ENCODE measurements around the gene SNX4.
"Not testable (repeated sequence)": the region's sequence is repeated elsewhere in the genome, so short reads cannot be mapped to it uniquely, and the experiment has no call there.

The SNX4 gene

GRCh38 chr3:125519678-125520562, at the start of gene SNX4:
Gene SNX4 (minus strand): TSS chr3:125520202. CDS start chr3:125520172, 30 bp downstream.
- Histone ChIP-seq H3K27me3 (replicated peaks; ENCODE audit: control insufficient read depth, insufficient read depth, low read length) (no peaks in the 10 kb centered on the region), H3K4me3 (replicated peaks; ENCODE audit: low read depth, low read length) (peak within 1 kb of the TSS; percentile 90), H3K36me3 (ENCODE audit: control insufficient read depth, insufficient read depth, low read length) (no peaks in the 10 kb centered on the region)
- TF ChIP-seq, protein P1, sequence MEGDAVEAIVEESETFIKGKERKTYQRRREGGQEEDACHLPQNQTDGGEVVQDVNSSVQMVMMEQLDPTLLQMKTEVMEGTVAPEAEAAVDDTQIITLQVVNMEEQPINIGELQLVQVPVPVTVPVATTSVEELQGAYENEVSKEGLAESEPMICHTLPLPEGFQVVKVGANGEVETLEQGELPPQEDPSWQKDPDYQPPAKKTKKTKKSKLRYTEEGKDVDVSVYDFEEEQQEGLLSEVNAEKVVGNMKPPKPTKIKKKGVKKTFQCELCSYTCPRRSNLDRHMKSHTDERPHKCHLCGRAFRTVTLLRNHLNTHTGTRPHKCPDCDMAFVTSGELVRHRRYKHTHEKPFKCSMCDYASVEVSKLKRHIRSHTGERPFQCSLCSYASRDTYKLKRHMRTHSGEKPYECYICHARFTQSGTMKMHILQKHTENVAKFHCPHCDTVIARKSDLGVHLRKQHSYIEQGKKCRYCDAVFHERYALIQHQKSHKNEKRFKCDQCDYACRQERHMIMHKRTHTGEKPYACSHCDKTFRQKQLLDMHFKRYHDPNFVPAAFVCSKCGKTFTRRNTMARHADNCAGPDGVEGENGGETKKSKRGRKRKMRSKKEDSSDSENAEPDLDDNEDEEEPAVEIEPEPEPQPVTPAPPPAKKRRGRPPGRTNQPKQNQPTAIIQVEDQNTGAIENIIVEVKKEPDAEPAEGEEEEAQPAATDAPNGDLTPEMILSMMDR (IDR thresholded peaks at IDR 0.05; ENCODE audit: insufficient read depth, low read length, poor library complexity, severe bottlenecking) = peak; percentile 14
- DNase-seq (ENCODE audit: extremely low read depth, insufficient read length) = peak; percentile 94

GRCh38 chr3:125556314-125556713, 36.3 kb upstream of the SNX4 start:
- H3K27me3 ChIP-seq (replicated peaks; ENCODE audit: control insufficient read depth, insufficient read depth, low read length) = no peaks in the 10 kb centered on the region
- no peak overlapping the region for H3K4me3 ChIP-seq (replicated peaks; ENCODE audit: low read depth, low read length)
- peaks cover 6% of the 10 kb centered on the region; the same call in 1 of the 2 replicates for H3K36me3 ChIP-seq (ENCODE audit: control insufficient read depth, insufficient read depth, low read length)
- TF ChIP-seq, protein P1 (IDR thresholded peaks at IDR 0.05; ENCODE audit: insufficient read depth, low read length, poor library complexity, severe bottlenecking) = no peak
- DNase-seq (ENCODE audit: extremely low read depth, insufficient read length) = no peak

GRCh38 chr3:125552401-125552800, 32.4 kb upstream of the SNX4 start:
- Histone ChIP-seq H3K27me3 (replicated peaks; ENCODE audit: control insufficient read depth, insufficient read depth, low read length) (no peaks in the 10 kb centered on the region), H3K4me3 (replicated peaks; ENCODE audit: low read depth, low read length) (no peak overlapping the region), H3K36me3 (ENCODE audit: control insufficient read depth, insufficient read depth, low read length) (peaks cover 6% of the 10 kb centered on the region)
- DNase-seq (ENCODE audit: extremely low read depth, insufficient read length) = no peak
- TF ChIP-seq, protein P1 (IDR thresholded peaks at IDR 0.05; ENCODE audit: insufficient read depth, low read length, poor library complexity, severe bottlenecking) = no peak

- Histone ChIP-seq H3K4me3 (replicated peaks; ENCODE audit: low read depth, low read length) (no peak overlapping the region), H3K27me3 (replicated peaks; ENCODE audit: control insufficient read depth, insufficient read depth, low read length) (no peaks in the 10 kb centered on the region), H3K36me3 (ENCODE audit: control insufficient read depth, insufficient read depth, low read length) (peaks cover 2% of the 10 kb centered on the region; the same call in 1 of the 2 replicates)
- no peak for DNase-seq (ENCODE audit: extremely low read depth, insufficient read length)
- TF ChIP-seq, protein P1 (IDR thresholded peaks at IDR 0.05; ENCODE audit: insufficient read depth, low read length, poor library complexity, severe bottlenecking) = no peak
Measured at GRCh38 chr3:125528920-125529319, 8.9 kb upstream of the SNX4 start.

DNA sequence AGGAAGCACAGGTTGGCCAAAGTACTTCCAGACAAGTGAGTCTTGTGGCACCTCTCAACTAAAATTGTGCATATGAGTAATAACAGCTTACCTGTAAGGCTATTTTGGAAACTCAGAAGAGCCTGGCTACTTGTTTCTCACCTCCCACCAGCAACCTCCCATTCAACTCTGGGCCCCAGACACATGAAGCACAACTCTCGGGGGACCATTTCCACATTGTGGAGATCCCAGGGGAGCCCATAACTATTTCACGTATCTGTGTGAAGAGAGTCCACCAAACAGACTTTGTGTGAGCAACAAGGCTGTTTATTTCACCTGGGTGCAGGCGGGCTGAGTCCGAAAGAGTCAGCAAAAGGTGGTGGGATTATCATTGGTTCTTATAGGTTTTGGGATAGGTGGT, 5.2 kb upstream of the SNX4 start:
- H3K36me3 ChIP-seq (ENCODE audit: control insufficient read depth, insufficient read depth, low read length) = no peaks in the 10 kb centered on the region
- TF ChIP-seq, protein P1 (IDR thresholded peaks at IDR 0.05; ENCODE audit: insufficient read depth, low read length, poor library complexity, severe bottlenecking) = no peak
- H3K27me3 ChIP-seq (replicated peaks; ENCODE audit: control insufficient read depth, insufficient read depth, low read length) = no peaks in the 10 kb centered on the region
- DNase-seq (ENCODE audit: extremely low read depth, insufficient read length) = no peak
- H3K4me3 ChIP-seq (replicated peaks; ENCODE audit: low read depth, low read length) = no peak overlapping the region

GRCh38 chr3:125520563-125520919, 539 bp upstream of the SNX4 start:
- DNase-seq (ENCODE audit: extremely low read depth, insufficient read length); H3K36me3 ChIP-seq (ENCODE audit: control insufficient read depth, insufficient read depth, low read length); H3K27me3 ChIP-seq (replicated peaks; ENCODE audit: control insufficient read depth, insufficient read depth, low read length): not testable (repeated sequence)
- H3K4me3 ChIP-seq (replicated peaks; ENCODE audit: low read depth, low read length) = peak overlapping the region; percentile 90
